Measurements from ENCODE around the gene PIEZO1.

- TF ChIP-seq CTCF (IDR thresholded peaks at IDR 0.05) (no peak), EZH2 (IDR thresholded peaks at IDR 0.05) (no peak)
These were observed 33.5 kb upstream of the PIEZO1 start for GRCh38 chr16:88818575-88818874.
